ENCODE measurements around the gene TSPAN31. TPM values are rescaled to one million over a fixed set of nuclear protein-coding genes. Genes with fewer than 3 reads are reported as not detected.

Gene TSPAN31
- total and polyA plus RNA-seq, 8 donors, result 12.2 to 29.8 (median 14.5) TPM

DNA sequence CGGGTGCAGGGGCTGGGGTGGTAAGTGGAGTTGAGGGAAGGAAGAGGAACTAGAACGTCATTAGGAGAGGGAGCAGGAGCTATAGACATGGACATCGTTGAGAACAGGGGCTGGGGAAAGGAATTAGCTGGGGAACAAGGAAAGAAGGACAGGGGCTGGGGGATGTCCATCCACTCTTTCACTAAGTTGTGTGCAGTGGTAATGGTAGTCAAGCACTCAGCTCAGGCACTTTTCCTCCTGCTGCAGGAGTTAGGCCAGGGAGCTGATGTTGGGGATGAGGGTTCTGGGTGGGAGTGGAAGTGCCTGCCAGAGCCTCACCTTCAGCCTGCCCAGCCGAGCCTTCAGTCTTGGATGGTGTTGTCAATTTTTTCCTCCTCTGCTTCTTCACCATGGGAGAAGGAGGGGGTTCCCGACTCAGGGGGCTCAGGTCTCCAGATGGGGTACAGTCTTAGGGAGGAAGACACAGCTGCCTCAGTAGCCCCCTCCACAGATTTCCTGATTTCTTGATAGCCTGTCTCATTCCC lies 15.5 kb upstream of the TSPAN31 start:
- H3K36me3 ChIP-seq, result no peaks in the 10 kb centered on the region
- H3K4me1 ChIP-seq, result no peaks in the 10 kb centered on the region
- no peak for FAIRE-seq
- H3K27ac ChIP-seq, result no peak overlapping the region
- intact Hi-C loops (cut with DNase I), result no loop called here
- no peak for DNase-seq
- TF ChIP-seq CTCF (IDR thresholded peaks at IDR 0.05), result no peak
- ATAC-seq, result no peak
- H3K4me3 ChIP-seq, result no peak overlapping the region
- no peaks in the 10 kb centered on the region for H3K9me3 ChIP-seq
- WGBS, 2 donors, result 47 to 56% methylated on average over 5 of the region's 5 CpGs
- H3K27me3 ChIP-seq, result no peaks in the 10 kb centered on the region

- Histone ChIP-seq H3K9me3 (no peaks in the 10 kb centered on the region), H3K27me3 (peaks cover 0 to 4% (median 0%) of the 10 kb centered on the region in 4 donors), H3K4me3 (no peak overlapping the region), H3K4me1 (no peaks in the 10 kb centered on the region), H3K27ac (no peak overlapping the region), H3K36me3 (no peaks in the 10 kb centered on the region)
- no peak for TF ChIP-seq CTCF (IDR thresholded peaks at IDR 0.05)
- intact Hi-C loops (cut with DNase I), result no loop called here
- FAIRE-seq (no peak), ATAC-seq (no peak), DNase-seq (no peak)
- 72 to 83% methylated on average over 13 of the region's 13 CpGs for WGBS, 2 donors
Observed at GRCh38 chr12:57730336-57731067, 14.3 kb upstream of the TSPAN31 start.

DNA sequence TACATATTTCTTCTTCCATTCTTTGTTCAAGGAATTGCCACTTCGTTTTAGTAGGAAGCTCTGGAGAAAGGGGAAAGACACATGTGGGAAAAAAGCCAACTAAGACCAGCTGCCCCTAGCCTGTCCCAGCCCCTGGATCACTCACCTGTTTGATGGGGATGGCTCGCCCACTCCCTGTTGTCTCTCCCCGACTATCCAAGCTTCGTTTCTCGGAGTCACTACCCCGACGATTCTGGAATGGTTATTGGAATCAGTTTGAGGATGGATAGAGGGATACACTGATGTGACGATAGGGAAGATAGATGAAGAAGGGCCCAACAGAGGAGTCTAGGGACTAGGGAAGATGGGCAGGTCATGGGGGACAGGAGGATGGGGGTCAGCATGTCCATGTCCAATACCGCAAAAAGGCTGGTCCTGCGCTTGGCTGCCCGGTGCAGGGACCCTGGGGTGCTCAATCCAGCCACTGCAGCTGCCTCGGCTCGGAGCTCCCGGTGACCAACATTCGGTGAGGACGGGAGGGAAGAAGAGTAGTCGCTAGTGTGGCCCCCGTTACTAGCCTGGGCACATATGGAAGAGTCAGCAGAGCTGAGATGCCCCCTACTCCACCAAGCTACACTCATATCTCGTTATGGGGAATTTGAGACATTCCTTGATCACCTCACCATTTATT lies 13.3 kb upstream of the TSPAN31 start:
- H3K4me3 ChIP-seq, result no peak overlapping the region
- ATAC-seq (no peak), DNase-seq (no peak), FAIRE-seq (no peak)
- peaks cover 0 to 6% (median 0%) of the 10 kb centered on the region in 4 donors for H3K27me3 ChIP-seq
- 70 to 75% methylated on average over 19 of the region's 19 CpGs for WGBS, 2 donors
- H3K4me1 ChIP-seq, result peaks cover 0 to 5% (median 0%) of the 10 kb centered on the region in 3 donors
- H3K9me3 ChIP-seq, result no peaks in the 10 kb centered on the region
- intact Hi-C loops (cut with DNase I), result no loop called here
- no peak for TF ChIP-seq CTCF (IDR thresholded peaks at IDR 0.05)
- H3K27ac ChIP-seq, result no peak overlapping the region
- no peaks in the 10 kb centered on the region for H3K36me3 ChIP-seq

- FAIRE-seq (no peak), ATAC-seq (no peak), DNase-seq (no peak)
- no peaks in the 10 kb centered on the region for H3K36me3 ChIP-seq
- no peak overlapping the region for H3K4me3 ChIP-seq
- H3K9me3 ChIP-seq, result no peaks in the 10 kb centered on the region
- H3K4me1 ChIP-seq, result peaks cover under 1 to 8% (median 6%) of the 10 kb centered on the region in 3 donors
- intact Hi-C loops (cut with DNase I), result no loop called here
- H3K27ac ChIP-seq, result no peak overlapping the region
- 75 to 80% methylated on average over 4 of the region's 4 CpGs for WGBS, 2 donors
- H3K27me3 ChIP-seq, result peaks cover 0 to 12% (median 0%) of the 10 kb centered on the region in 4 donors
- TF ChIP-seq CTCF (IDR thresholded peaks at IDR 0.05), result no peak
Observed at GRCh38 chr12:57732270-57732669, 12.6 kb upstream of the TSPAN31 start.

Data from pancreas (tissue), 10 donors.